Myocyte (in vitro differentiated cells): ENCODE results near the gene MAP4K4. TPM values are rescaled to one million over a fixed set of nuclear protein-coding genes. Genes with fewer than 3 reads are reported as not detected.

Experiments used
- DNase-seq: peaks from one replicate; pipeline ENCODE4 v3.0.0-alpha.2; 2012; ENCODE audit warnings: low read depth
- polyA plus RNA-seq: library from polyadenylated mRNA; unstranded; fragments of >200 nt; gene quantifications from one replicate; pipeline ENCODE4 v1.2.1, GENCODE V29; 2012; ENCODE audit warnings: missing spikeins
- total RNA-seq: library from RNA; depleted of rRNA; stranded (reverse); fragments of >200 nt; gene quantifications from 2 replicates; pipeline ENCODE4 v1.2.3, GENCODE V29; 2014

The MAP4K4 gene
- total RNA-seq, result 133 and 207 TPM in 2 replicates
- 140 TPM for polyA plus RNA-seq

DNA sequence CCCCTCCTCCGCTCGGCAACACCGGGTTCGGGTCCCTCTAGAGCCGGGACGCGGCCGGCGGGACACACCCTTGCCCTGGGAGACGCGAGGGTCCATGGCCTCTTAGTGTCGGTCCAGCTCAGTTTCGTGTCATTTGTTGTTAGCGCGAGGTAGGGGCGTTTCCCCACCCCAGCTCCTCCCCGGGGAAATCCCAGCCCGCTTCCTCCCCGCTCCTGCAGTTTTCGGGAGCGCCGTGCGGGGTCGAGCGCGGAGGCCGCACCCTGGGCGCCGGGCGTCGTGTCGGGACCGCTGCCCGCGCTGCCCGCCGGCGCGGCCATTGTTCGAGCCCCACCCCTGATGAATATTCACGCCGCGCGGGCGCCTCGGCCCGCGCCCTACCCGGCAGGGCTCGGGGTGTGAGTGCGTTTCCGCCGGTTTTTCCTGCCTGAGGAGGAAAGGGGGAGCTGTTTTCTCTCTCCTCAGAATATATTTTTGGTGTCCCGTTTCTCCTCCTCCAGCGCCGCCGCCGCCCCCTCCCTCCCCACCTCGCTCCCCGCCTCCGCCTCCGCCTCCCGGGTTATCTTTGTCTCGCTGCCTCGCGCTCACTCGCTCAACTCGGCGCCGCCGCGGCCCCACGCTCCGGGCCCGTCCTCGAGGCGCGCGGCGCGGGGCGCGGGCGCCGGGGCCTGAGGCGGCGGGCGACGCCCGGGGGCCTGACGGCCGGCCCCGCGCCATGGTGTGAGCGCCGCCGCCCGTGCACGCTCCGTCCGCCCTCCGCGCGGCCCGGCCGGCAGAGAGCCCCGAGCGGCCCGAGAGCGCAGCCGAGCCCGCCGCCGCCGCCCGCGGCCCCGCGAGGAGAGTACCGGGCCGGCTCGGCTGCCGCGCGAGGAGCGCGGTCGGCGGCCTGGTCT is at the start of gene MAP4K4:
TSS of gene MAP4K4 (plus strand) at position 584 of the 890 bp plus-strand sequence. CDS start 374 bp downstream, outside the sequence.
- peak; percentile 92 for DNase-seq

- DNase-seq, result no peak
These were observed 44.0 kb upstream of the MAP4K4 start for GRCh38 chr2:101653469-101653868.

DNA sequence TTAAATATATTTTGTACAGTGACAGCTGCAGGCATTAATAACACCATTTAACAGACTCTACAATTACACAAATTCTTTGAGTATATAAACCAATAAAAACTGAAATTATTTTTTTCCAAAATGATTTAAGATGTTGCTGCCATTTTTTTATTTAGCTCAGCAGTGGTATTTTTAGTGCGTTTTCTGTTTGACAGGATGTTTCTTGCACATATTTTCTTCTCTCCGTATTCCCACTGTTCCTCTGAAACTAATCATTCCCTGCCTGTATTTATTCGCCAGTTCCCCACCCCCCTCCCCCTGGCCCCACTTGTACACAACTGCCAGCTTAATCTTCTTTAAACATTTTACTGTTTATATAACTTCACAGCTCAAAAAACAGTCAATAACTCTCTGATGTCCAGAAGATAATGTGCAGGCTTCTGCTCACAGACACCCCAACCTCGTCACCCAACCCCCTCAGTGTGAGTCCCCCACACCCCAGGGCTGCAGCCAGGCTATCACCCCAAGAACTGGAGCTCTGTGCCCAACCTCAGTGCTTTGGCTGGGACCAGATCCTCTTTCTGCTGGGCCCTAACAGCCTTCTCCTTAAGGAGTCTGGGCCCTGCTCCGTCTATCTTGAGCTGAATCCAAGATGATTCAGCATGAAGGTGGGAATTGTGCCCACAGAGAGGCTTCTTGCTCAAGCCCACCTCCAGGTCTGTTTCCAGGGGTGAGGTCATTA is 41.6 kb upstream of the MAP4K4 start:
- DNase-seq, result peak; percentile 5

- peak; percentile 15 for DNase-seq
These were observed 39.7 kb upstream of the MAP4K4 start for GRCh38 chr2:101657787-101658186.

DNA sequence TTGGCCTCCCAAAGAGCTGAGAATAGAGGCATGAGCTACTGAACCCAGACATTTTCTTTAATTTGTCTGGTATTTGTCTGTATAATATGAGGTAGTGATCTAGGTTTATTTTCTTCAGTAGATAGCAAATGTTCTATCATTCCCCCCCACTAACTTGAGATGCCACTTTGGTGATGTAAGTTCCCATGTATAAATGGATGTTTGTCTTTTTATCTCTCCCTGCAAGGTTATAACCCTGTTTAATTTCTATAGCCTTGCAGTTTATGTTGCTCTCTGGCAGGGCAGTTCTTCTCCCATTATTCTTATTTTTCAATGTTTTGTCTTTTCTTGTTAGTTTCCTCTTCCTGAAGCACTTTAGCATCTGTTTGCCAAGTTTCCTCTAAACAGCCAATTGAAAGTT is 39.1 kb upstream of the MAP4K4 start:
- DNase-seq, result no peak

DNA sequence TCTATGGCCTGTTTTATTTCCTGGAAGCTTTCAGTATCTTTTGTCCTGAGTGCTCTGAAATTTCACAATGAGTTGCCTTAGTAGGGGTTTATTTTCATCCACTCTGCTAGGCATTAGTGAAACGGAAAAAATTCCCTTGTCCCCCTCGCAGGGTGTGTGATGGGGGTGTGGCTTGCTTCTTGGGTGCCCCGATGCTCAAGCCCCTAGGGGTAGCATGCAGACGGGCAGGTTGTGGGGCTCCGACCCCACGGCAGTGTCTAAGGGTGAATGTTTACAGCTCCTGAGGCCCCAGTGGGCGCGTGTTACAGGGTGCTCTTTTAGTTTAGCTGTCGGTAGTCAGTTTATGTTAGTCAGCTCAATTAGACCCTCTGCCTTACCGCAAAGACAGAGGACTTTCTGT is 32.2 kb upstream of the MAP4K4 start:
- no peak for DNase-seq

DNA sequence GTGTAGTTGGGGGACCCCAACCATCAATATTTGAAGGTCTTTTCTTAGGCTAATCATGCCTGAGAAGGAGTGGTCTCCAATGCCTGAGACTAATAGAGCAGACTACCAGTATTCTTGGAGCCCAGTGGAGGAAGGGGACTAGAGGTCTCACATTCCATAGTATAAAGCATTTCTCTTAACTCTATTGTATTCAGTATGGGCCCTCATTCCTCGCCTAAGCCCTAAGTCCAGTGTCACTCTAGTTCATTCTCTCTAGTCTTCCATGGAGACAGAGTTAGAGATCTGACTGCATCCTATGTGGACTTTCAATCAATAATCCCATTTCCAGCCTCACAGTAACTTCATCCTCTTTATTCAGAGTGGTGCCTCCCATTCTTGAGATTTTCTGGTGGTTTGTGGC is 29.7 kb upstream of the MAP4K4 start:
- DNase-seq, result no peak

GRCh38 chr2:101672047-101672446 is 25.5 kb upstream of the MAP4K4 start:
- DNase-seq, result no peak

DNA sequence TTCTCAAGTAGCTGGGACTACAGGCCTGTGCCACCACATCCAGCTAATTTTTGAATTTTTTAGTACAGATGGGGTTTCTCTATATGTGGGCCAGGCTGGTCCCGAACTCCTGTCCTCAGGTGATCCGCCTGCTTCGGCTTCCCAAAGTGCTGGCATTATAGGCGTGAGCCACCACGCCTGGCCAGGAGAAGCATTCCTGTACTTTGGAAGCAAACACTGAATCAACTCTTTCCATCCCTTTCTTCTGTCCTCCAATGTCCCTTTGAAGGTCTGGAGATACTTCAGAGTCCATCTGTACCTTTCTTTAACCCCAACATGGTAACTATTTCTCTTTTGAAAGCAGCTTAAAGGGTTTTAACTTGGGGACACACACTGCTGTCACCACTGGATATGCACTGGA is 23.6 kb upstream of the MAP4K4 start:
- DNase-seq, result no peak

DNA sequence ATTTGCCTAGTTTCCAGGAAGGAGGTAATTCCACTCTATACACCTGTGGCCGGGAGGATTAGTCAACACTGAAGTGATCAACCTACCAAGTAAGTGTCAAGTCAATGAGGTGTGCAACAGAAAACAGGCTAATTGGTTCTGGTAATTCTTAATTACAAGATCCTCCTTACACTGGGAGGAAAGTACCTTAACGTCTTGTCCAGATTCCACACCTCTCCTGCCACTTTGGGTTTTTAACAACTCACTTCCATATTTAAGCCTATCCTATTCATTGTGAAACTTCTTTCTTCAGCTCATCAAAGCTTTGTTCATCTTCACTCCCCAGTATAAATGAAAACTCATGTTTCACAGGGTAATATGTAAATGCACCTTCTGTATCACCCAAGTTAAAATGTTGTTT is 22.0 kb upstream of the MAP4K4 start:
- DNase-seq, result no peak

- DNase-seq, result no peak
These were observed 20.8 kb upstream of the MAP4K4 start for GRCh38 chr2:101676674-101677073.

- DNase-seq, result no peak
These were observed 19.8 kb upstream of the MAP4K4 start for GRCh38 chr2:101677658-101678057.

- no peak for DNase-seq
These were observed 19.1 kb upstream of the MAP4K4 start for GRCh38 chr2:101678379-101678778.

- peak; percentile 40 for DNase-seq
These were observed 18.3 kb upstream of the MAP4K4 start for GRCh38 chr2:101679037-101679726.

- DNase-seq, result no peak
These were observed 17.6 kb upstream of the MAP4K4 start for GRCh38 chr2:101679801-101680487.

DNA sequence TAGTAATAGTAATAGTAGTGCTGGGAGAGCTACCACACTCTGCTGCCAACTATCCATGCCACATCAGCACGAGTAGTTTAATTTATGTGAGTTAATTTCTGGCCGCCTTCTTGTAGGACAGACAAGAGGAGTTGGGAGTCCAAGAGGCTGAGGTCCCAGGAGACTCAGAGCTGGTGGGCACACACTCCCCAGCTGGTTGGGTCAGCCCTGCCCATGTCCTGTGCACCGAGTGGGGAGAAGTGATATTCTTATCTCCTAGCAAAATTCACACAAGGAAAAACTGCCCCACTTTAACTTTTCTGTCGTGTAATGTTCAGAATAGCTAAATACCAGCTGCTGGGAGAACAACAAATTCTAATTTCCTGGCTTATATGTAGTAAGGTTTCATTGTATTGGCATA is 15.2 kb upstream of the MAP4K4 start:
- no peak for DNase-seq

- no peak for DNase-seq
These were observed 13.2 kb upstream of the MAP4K4 start for GRCh38 chr2:101684313-101684712.

- no peak for DNase-seq
These were observed 9.2 kb upstream of the MAP4K4 start for GRCh38 chr2:101688261-101688660.

DNA sequence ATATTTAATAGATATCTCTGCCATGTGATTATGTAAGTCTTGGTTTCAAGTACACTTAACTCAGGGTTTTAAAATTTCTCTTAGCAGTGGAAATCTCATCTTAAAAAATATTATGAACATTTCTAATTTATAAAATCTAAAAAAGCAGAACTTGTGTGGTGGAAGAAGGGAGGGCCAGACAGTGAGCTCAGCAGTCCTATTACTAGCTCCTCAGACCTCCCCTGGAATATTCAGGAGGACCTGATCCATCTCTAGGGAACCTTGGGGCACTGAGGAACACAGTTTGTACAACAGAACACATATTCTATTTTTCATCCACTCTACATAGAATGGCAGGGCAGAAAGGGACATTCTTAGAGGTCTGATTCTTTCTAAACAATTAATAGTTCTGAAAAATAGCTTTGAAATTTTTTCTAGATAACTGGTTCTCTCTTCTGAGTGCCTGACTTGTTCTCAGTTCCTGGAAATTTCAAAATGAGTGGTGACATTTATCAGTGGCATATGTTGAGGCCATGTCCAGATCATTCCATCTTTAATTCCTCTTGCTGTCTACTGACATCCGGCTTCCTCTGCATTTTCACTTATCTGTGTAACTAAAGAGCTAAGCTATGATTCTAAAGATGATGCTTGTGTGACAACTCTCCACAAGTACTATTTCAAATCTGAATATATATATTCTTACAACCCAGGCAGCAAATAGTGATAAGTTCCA is 8.2 kb upstream of the MAP4K4 start:
- DNase-seq, result no peak

DNA sequence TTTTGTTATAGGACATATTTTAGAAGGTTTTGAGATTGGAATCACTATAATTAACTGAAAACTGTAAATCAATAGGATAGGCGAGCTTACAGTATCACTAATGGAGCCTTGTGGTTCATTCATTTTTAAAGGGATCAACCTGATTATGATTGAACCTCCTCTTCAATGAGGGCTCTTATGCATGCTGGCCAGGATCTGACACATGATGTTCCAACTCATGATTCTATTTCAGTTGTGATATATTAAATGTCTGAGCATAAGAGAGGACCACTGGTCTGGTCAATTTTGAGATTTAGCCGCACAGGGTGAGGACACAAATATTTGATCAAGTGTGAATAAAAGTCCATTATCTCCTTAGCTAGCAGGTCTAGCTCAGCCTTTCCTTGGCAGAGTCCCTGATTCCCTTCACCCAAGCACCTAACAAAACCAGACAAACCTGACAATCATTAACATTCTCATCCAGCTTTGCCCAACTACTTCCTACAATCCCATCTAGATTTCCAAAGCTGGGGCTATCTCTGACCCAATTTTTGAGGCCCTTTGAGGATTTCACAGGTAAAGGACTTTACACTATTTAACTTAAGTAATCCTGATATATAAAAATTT is 6.9 kb upstream of the MAP4K4 start:
- DNase-seq, result no peak
